ENCODE results near the gene RARB.
A peak's percentile ranks its signal among the peaks of the same experiment; 100 is the strongest.

RARB gene

DNA sequence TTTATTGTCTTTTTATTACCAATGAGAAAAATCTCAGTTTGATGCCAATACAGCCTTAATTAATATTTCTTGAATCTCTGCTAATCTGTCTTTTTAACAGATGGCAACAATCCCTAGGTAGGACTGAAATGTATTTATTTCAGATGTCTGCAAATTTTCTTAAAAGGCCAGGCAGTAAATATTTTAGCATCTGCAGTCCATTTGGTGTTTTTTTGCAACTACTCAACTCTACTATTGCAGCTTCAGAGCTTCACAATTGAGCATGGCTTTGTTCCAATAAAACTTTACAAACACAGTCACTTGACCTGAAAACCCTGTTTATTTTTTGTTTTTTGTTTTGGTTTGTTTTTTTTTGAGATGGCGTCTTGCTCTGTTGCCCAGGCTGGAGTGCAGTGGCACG lies 82.7 kb downstream of the RARB start:
- no peak for DNase-seq

DNA sequence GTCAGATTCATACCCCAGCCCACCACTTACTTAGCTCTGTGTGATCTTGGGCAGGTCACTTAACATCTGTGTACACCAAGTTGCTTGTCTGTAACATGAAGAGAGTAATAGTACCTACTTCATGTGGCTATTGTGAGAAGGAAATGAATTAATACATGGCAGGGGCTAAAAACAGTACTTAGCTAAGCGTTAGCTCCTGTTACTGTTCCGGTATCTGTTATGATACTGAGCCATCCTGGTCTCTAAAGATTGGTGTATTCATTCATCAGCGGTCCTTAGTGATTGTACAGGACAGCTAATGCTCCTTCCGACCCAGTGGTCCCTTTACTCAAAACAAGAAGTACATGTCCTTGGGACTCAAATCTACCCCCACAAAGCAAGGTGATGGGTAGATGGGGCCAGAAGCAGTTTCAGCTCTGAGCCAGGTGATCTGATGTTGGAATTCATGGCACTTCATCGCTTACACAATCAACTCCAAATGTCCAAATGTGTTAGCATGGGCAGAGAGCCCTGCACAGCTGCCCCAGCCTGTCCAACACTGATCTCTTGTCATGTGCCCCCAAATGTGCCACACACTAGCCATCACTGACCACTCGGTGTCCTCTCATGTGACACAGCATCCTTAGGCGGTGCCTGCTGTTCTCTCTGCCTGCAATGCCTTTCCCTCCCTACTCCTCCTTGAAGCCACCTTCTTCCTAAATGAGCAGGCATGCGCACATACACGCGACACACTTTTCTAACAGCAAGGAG lies 84.1 kb downstream of the RARB start:
- DNase-seq = no peak

DNA sequence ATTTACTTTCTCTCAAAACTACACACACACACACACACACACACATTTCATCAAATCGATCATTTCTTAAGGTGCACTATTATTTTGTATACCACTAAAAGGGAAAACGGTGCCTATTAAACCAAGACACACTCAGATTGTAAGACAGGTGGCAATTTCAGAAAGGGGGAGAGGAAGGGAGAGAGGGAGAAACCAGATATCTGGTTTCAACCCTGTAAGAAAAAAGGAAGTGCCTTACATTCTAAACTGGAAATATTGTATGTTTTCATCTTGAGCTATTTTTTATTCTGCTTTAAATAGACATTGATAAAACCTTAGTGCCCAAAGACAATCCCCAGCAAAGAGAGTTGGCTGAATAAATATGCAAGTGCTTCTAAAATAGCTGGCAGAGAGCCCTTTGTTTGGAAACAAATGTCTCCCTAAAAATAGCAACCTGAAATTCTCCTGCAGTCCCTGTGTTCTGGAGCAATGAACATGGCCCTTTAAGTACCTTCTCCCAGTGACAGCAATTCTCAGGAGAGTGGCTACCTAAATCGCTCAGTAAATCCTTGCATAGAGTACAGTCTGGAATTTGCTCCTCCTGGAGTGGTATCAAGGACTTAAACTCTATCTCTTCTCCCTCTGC lies 85.7 kb downstream of the RARB start:
- DNase-seq = no peak

DNA sequence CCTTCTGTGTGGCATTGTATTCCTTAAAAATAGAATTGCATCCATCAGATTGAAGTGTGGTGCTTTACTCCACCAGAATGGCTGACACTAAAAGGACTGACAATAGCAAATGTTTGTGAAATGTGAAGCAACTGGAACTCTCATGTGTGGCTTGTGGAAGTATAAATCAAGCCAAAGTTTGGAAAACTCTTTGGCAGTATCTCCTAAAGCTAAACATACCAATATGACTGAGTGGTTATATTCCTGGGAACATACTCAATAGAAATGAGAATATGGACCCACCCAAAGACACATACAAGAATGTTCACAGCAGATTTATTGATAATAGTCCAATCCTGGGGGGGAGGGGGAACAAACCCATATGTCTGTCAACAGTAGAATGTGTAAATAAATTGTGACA lies 87.1 kb downstream of the RARB start:
- peak; percentile 61 for DNase-seq

DNA sequence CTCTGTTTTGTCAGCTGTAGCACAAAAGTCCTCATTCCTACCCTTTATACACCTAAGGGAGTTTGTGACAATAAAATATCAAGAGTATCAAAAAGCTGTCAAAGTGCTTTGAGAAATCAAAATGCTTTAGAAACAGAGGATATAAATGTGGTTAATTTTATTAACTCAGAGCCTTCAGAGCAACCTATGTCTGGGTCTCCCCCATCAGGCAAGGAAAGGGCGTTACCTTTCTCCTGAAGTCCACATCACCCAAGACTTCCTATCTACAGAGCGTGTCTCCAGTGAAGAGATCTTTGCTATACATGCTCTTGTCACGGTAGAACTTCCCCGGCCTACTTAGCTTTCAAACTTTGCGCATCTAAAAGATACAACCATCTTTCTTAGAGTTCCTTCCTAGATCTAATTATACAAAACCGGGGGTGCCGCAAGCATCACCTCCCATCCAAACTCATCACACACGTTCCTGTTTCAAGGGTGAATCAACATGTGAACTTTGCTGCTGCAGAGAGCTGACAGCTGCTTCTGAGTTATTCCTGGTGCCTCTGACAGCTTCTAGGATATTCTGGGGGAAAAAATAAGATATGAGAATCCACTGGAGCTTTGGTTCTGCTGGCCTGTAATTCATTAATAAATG lies 93.0 kb downstream of the RARB start:
- no peak for DNase-seq

DNA sequence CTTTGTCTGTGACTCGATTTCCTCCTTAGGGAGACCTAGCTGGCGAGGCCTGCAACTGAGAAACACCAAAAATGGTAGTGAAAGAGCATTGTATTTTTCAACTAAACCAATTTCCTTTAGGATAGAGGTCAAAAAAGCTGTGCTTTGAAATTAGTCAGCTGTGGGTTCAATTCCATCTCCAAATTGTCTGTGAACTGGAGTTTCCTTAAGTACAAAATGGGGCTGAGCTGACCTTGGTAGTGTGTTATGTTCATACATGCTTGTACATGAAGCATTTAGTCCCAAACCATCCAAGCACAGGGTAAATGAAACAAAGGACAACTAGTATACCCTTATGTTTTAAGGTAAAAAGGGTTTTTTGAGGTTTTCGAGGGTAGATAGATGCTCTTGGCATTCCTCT lies 99.3 kb downstream of the RARB start:
- DNase-seq = no peak

DNA sequence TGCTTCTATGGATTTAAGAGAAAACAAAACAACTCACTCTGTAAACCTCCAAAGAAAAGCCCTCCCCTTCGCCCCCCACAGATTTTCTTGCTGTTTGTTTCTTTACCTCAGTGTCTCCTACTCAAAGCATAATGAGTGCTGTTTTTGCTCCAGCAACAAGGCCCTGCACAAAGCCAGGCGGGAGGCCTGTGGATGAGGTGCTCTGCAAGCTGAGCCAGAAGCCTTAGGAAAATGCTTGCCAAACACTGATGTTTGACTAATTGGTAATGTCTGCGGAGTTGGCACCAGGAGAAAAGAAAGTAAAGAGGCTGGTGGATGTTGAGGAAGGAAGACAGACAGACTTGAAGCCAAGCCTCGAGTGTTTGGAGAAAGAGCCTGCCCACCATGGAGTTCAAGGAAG lies 99.7 kb downstream of the RARB start:
- peak; percentile 47 for DNase-seq

DNA sequence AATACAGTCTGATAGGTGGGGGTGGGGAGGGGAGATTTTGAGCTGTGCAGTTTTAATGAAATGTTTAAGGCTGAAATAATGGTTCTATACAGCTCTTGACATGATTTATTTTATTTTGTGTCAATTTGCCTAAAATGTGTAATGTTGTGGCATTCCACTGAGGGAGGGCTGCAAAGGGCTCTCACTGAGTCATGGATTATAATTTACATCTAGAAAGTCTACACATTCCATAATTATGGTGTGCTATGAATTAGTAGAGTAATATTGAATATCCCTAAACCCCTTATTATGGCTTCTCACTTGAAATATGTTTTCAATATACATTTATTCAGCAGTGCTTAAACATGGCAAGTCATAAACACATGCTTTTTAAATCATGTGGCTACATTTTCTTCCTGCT lies 103.9 kb downstream of the RARB start:
- DNase-seq = peak; percentile 83

DNA sequence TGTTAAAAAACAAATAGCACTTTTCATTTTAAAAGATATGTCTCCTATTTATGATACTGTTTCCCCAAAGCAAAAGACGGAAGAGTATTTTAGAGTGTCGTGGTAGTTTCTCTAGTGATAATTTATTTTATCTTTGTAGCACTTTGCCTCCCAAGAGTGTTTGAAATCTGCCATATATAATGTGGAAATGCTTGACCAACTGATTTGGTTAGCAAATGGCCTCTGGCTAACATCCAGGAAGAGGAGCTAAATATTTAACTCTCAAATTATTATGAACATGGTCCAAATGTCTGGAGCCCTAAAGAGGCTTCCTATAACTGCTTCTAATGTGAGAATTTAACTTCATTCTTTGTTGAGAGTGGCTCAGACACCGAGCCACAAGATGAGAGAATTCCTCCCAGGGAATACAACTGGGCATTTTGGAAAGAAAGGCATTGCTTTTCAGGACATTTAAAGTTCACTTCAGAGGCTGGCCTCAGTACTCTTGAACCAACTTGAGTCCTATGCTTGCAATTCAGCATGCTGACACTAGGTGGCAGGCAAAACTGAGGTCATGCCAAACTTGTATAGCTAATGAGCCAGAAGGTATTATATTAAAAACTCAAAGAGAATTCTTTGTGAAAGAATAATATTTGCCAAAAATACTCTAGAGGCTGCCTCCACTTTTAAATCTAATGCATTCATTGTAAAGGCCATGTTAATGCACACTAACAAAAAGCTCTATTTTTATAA lies 104.5 kb downstream of the RARB start:
- peak; percentile 25 for DNase-seq

DNA sequence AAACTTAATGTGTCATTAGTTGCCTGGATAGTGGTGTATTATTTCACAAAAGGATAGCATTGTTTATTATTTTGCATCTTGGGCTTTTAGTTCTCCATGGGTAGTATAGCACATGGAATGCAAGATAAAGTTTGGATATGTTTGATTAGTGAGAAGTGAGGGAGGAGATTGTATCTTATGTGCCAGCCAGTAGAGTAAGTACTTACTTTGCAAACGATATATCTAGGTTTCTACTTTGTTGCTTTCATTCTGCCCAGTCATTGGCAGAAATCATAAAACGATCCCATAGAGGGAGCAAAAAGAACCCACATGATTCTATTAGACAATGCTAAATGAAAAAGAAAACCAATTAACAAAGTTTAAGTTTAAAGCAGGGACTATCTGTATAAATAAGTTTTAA lies 105.3 kb downstream of the RARB start:
- DNase-seq = no peak

DNA sequence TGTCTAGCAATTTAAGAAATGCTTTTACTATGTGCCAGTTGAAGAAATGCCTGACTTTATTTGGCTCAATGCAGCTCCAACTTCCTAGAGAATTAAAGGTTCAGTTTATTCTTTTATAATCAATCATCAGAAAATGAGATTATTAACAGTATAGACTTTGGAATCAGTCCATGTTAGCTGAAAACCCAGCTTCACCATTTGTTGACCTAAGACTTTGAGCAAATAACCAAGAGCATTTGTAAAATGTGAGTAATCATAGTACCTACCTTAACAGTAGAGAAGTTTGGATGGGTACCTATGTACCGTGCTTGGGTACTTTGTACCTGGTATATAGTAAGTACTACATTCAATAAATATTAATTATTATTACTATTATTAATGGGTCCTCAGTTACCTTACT lies 105.9 kb downstream of the RARB start:
- no peak for DNase-seq

DNA sequence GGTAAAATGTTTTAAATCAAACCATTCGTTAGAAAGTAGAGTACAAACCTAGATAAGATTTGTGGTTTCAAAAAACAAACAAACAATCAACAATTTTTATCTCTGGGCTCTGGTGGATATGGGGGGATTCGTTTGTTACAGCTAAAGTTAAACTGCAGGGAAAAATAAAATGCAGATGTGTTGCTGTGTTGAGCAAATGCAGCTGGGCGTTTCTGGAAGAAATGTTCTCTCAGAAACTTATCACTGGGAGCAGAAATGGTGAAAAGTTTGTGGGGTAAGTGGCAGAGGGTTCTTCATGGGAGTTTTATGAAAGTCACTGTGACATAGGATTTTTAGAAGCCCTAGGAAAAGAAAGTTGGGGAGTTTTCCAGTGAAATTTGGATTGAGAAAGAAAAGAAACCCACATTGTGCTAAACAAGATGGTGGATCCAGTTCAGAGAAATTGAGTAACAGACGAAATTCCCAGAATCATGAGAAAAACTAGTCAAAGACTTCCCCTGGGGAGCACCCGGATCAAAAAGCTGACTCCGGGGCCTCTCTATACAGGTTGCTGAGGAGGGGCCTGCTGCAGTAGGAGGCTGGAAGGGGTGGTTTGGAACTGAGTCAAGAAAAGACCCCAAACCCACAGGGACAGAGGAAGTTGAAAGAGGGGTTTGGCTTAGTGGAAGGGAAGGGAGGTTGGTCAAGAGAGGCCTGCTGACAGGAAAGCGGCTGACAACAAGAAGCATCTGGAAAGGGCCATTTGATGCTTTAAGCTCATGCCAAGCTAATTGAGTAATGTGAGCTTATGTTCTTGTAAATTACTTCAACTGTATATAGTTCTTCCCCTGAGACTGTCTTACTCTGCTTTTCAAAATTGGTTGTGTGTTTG lies 108.7 kb downstream of the RARB start:
- DNase-seq = peak; percentile 58

DNA sequence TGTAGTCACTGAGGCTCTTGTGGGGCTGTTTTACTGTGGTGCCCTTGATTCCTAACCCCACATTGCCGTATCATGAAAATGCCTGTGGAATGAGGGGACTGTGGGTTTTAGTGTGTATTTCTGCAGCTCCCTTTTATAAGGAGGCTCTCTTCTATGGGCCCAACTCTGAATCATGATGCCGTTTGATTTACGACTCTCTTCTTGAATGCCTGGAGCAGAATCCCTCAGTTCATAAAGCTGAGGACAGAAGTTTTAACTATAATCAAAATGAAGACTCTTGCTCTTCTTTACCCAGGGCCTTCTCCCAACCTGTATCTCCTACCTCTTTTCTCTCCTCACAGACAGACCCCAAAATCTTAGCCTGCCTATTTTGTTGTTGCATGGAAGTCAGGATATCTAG lies 109.5 kb downstream of the RARB start:
- no peak for DNase-seq

DNA sequence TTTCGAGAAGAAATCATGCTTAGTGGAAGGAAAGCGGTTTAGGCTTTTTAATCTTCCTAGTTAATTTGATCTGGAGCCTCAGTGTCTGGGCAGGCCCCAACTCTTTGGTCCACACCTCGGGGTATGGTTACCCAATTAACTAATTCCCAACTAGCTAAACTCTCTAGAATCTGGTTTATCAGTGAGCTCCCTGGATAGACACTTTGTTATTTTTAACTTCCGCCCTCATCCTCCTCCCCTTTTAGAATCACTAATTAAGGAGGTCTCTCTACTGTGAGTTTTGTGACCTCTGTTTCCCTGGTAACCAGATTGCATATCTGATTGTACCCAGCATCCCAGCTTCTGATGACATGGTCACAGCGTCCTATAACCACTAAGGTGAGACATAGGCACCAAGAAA lies 112.2 kb downstream of the RARB start:
- no peak for DNase-seq

DNA sequence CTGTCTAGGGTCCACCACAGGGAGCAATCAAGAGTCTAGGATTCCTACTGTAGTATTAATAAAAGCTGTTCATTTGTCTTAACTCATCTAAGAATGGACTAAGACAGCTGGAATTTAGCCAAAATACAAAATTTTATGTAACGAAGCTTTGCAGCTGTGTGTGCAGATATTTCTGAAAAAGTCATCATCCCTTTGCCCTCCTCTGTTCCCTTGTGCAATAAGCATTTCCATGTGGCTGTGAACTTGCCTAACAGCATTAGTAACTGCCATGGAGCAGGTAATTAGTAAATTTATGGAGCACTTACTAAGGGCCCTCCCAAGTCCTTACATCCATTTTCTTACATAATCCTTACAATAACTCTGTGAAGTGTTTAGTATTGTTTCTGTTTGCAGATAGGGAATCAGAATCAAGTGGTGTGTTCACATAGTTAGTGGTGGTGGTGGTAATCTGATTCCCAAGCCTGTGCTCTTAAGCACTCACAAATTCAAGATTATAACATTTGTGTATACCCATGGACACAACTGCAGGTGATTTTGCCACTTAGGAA lies 114.5 kb downstream of the RARB start:
- peak; percentile 45 for DNase-seq

DNA sequence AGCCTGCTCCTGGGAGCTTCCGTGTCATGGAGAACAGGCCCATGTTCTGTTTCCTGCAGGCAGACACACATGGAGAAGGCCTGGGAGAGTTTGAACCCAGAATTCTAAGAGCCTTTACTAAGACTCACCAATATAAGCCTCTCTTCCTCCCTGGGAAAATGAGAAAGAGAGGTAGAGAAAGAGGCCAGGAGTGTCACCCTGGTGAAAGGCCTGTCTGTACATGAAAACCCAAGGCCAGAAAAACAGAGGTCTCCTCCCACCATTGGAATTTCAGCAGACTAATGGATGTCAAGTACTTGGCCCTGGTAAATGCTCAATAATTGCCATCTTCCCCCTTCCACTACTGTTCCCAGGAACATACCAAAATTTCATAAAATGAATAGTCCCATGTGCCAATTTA lies 119.0 kb downstream of the RARB start:
- DNase-seq = no peak

DNA sequence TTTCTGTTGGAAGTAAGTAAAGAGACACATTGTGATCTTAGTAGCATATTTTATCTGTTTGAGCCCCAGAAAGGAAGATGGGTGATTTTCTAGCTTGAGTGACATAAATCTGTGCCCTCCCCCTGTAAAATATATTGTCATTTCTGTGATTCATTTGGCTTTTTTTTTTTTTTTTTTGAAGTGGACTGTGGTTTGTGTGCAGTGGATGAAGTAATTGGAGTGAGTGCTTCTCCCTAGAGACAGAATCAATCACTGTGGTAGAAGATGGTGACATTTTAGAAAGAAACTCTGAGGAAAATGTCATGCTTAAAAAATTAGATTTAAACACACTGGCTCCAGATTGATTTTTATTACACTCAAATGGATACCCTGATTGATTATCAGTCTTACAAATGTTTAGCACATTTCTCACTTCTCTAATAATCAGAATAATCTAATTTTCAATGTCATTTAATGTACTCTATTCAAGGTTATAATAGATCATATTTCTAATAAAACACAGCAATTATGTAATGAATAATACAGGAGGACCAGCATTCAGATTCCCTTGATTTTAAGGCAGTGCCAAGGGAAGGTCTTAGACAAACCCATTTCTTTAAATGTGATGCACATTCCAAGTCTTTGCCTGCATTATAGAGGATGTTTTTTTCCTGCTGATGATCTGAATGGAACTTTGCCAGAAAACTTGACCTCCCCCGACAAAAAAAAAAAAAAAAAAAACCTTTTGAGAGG lies 120.0 kb downstream of the RARB start:
- DNase-seq = peak; percentile 82

DNA sequence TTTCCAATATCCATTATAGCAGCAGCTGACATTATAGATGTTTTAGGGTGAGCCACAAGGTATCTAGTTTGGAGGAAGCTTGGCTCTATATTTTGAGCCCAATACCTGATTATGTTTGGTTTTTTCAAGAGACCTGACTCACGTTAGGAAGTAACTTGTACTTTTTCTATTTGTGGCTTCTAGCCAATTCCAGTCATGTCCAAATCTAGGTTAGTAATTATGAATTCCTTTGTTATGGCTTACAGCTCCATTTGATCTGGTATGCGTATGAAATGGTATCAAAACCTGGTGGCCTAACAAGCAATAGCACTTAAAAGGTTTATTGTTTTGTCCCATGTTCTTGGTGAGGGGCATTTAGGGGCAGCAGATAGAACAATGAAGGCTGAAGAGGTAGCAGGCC lies 120.8 kb downstream of the RARB start:
- peak; percentile 57 for DNase-seq

DNA sequence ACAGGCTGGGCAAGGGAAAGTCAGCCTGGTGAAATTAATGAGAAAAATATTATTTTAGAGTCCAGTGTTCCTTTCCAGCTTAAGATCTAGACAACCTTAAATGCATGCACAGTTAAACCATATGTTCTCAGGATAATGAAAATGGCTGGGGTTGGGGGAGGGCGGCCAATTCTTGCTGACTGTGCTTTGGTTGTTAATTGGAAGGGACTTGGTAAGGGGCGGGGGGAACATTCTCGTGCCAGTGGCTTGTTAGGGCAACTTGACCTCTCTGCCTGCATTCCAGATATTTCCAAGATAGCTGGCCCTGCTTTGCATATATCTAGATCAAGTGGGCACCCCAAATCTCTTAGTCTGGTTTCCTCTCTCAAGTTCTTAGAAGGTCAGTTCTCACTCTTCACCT lies 124.2 kb downstream of the RARB start:
- no peak for DNase-seq

DNA sequence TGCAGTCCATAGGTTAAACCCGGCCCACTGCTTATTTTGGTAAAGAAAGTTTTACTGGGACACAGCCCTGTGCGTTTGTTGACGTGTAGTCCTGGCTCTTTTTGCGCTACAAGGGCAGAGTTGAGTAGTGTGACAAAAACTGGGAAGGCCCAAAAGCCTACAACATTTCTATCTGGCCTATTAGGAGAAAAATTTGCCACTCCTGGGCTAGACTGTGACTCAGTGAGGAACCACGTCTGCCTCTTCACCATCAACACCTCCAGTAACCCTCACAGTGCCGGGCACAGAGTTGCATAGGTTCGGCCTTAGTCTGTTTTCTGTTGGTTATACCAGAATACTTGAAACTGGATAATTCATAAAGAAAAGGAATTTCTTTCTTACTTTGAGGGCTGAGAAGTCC lies 126.3 kb downstream of the RARB start:
- no peak for DNase-seq

DNA sequence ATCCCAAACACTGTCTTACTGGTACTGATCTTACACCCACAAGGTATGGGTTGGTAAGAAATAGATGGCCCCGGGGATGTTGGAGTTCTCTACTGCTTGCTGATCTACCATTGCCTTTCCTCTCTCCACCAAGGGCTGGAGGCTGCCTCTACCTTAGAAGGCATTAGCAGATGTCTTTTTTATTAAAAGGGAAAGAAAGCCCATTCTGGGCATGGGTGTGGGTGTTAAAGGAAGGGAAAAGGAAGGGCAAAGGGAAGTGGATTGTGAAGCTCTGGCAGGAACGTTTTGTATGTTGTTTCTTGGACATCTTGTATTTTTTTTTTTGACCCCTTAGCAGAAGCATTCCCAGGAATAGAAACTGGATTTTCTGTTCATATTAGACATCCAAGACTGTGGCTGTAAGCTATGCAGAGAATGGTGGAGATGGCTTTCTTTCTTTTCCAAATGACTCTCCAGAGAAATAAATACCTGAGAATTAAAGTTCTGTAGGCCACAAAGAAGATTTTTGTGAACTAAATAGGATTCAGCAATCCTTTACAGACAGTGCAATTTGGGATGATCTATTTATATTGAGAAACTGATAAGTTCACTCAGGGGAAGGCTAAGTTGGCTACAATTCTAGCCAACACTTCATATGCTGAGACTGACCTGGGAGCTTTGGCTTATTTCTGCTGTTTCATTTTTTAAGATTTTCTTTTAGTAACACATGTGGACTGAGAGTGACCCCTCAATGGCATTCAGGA lies 127.8 kb downstream of the RARB start:
- peak; percentile 70 for DNase-seq
